HG03354 (cell line): ENCODE results near the gene CX3CR1.

ENCODE experiments used
- ATAC-seq: cut with Tn5 transposase; IDR thresholded peaks from one replicate; pipeline ENCODE4 v1.9.1; 2021; ENCODE audit warnings: mild to moderate bottlenecking; ENCODE audit not compliant: unreplicated experiment, poor library complexity, severe bottlenecking

The CX3CR1 gene

DNA sequence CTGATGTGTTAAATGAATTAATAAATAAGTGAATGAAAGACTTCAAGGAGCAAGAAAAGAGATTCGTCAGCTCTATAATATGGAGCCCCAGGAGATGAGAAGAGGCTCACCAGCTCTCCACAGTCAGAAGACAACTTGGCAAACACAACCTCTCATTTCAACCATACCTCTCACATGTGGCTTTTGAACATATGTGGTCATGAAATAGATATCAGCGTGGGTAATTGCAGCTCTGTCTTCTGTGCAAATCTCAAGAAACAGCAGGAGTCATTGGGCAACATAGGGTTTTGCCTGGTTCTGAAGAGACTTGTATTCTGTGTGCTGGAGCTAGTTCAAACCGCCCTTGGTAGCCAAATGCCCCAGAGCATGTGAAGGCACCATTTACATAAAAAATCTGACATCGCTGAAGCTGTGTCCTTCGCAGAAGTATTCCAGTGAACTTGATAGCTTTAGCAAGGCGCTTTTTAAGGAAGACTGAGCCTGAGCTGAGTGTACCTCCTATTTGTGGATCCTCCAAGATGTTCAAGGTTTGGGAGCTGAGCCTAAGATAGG lies 8.4 kb downstream of the CX3CR1 start:
- ATAC-seq: no peak

DNA sequence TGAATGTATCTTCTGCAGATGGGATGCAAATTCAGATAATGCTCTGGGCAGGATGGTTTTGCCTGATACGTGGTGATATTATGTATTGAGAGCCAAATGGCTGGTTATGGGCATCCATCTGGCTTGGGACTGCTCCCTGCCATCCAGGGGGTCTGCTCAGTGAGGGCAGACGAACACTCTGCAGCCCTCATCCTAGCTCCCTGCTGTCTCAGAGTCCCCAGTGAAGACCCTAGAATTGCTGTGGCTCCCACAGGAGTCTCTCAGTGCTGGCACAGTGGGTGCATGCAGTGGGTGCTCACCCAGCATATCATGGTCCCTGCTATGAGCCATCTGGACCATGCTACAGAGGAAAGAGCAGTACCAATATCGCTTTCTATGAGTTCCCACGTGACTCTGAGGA lies 10.3 kb downstream of the CX3CR1 start:
- ATAC-seq: no peak

DNA sequence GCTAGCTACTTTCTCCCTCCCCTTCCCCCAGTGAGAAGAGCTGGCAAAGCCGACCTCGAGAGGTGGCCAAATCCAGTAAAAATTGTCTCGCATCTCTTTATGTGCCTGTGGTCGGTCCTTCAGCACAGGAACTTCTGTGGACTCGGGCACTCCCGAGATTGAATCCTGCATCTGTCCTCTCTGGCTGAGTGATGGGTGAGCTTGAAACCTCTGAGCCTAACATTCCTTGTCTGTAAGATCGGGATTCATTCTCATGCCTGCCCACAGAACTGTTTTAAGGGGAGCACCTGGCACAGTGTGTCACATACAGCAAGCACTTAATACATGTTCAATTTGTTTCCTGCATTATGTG lies 11.3 kb downstream of the CX3CR1 start:
- no peak for ATAC-seq

DNA sequence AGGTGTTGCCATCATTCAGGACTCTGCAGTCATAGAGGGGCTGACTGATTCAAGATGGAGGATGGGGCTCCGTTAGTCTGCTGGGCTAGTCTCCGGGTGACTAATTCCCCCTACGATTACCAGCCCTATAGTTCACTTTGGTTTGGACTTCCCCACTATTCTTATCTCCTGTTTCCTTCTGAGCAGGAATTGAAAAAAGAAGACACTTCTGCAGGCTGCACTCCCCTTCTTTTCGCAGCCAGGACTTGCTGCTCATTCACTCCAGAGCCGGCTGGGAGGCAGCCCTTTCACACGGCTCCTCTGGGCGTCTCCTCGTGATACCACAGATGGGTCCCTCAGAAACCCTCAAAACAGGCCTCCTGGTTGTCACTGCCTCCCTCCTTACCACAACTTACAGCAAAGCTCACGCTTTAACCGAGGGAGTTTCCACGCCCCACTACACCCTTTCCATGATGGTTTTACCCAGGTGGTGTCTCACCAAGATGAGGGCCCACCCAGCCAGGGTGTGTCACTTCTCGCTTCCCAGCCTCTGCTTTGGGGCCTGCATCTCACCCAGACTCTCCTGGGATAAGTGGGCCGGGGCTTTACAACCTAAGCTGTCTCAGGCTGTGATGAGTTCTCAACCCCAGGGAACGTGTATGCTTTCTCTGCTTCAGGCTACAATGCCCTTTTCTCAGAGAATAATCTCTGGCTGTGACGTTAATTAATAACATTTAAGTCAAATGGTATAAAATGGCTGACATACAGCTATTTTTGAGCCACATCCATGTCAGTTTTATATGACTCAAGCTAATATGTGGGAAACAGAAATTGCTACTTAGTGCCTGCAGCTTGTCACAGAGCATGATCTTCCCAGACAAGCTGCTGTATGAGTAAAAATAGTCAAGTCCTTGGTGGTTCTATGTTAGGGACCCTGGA lies 11.9 kb downstream of the CX3CR1 start:
- no peak for ATAC-seq

DNA sequence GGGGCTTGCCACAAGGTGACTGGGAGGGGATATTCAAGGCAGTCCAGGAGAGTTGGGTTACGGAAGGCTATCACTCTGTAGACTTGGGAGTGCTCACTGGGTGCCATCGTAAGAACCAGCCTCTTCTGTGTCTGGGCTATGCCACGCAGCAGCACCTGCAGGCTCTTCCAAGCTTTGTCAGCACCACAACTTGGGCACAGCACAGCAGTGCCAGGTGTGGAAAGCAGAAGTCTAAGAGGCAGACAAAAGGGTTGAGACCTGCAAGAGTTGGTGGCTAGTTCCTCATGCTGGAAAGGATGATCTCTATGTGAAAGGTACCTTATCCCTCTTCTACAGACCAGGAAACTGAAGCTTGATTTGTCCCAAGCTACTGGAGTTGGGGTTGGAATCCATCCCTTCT lies 15.8 kb downstream of the CX3CR1 start:
- ATAC-seq: no peak

DNA sequence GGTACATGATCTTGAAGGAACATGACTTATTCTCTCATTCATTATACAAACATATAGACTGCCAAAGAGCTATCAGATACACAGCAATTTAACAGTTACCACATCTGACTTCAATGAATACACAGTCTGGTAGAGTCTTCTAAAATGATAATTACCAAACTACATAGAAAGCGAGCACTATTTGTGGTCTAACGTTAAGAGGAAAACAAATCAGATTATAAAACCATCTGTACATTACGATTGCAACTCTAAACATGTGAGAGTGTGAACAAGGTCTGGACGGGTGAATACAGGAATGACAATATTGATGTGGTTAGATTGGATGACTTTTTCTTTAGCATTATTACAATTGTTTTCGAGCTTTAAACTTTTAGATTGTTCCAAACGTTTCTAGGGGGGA lies 16.3 kb downstream of the CX3CR1 start:
- no peak for ATAC-seq

DNA sequence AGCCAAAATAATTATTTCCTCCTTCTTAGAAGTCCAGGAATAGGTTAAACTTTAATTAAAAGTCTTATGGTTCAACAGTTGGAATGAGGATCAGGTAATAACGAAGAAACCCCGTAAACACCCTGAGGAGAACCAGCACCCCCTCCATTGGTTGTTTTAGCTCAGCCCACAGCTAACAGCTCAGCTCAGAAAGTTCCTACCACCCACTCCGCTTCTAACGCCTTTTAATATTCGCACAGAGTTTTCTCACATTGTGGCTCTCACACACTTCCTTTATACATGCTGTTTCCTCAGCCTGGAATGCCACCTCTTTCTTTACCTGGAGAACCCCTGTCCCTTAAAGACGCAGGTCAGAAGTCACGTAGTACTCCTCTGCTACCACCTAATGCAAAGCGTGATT lies 17.0 kb downstream of the CX3CR1 start:
- no peak for ATAC-seq

DNA sequence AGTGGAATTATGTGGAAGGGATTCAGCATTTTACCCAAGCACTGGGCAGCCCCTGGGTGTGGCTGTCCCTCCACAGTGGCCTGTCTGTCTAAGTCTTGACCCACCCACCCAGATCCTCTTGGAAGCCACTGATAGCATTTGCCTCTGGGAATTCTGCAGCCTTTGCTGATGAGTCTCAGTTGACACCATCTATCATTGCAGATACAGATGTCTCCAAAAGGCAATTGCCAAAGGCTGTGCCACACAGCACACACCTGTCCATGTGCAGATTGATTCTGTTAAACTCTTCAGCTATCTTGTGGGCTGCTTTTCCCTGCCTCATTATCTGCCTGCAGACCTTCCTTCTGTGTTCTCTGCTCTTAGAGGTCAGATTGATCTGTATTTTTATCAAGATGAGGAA lies 18.1 kb downstream of the CX3CR1 start:
- ATAC-seq: no peak

DNA sequence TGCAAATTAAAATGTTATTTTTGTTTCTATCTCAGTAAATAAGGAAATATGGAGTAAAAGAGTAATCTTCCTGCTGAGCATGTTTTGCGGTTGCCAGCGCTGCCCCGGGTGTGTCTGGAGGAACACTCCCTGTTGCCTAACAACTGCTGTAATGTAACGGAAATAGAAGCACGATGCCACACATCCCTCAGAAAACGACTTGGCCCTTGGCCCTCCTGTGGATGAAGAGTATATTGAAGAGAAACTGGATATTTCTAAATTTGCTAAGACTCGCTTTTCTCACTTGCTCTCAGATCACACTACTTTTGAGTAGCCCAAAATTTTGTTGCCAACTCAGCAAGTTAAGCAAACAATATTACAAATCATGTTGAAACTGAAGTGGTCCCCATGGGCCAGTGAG lies 18.9 kb downstream of the CX3CR1 start:
- ATAC-seq: peak; percentile 94

DNA sequence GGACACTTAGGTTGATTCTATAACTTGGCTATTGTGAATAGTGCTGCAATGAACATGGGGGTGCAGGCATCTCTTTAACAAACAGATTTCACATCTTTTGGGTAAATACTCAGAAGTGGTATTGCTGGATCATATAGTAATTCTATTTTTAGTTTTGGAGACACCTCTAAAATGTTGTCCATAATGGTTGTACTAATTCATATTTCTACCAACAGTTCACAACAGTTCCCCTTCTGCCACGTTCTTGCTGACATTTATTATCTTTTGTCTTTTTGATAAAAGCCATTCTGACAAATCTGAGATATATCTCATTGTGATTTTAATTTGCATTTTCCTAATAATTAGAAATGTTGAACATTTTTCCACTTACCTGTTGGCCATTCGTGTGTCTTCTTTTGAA lies 19.5 kb downstream of the CX3CR1 start:
- no peak for ATAC-seq

DNA sequence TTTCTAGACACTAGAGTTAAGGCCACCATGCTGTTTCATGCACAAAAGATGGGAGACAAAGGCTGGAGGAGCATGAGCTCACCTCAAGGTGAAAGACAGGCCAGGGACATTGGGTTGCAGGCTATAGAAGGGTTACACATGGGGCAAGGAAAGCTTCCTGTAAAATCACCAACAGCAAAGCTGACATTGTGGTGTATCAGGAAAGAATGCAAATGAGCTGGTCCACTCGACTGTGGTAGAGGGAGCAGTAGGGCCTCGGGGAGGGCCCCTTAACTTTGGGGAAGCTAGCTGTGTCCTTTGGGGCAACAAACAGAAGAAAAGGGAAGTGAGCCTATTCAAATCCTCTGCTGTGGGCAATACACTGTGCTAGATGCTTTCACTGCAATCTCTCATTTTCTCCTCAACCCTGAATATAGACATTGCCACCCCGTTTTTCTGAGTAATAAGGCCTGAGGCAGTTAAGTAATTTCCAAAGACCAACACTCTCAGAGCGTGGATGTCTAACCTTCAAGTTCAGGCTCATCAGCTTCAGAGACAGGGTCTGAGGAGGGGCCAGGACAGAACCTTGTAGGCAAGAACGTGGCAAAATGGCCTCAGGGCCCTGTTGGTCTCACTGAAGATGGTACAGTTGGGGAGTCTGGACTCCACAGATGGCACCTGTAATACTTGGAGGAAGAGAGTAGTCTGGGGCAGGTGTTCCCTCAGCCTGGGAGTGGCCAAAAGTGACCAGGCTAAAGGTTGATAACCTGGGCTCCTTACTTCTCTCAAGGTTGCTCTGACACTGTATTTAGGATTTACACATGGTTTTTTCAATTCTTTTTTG lies 24.1 kb downstream of the CX3CR1 start:
- ATAC-seq: peak; percentile 99

DNA sequence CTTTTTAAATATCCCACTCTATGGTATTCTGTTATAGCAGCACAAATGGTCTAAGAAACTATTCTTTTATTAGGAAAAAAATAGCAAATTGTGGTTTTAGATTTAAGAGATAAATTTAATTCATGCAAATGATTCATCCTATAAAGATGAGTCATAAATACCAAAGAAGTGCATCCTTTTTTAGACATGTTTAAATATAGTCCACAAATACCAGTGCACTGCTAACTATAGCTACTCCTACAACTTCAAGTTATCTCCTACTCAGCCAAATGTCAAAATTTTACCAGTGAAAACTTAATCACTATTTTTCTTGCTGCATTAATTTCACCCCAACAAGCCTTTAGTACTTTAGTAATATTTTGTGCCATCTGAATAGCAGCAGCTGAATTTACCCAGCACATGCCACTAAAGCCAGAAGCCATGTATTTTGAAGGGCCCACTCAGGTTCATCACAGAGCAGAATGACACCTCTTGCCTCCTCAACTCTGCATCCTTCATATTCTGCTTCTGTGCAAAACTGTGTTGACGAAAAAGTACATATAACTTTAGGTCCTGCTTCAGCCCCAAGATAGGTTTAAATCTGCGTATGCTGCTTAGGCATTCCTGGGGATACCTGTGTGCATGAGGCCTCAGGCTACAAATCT lies 24.9 kb downstream of the CX3CR1 start:
- ATAC-seq: peak; percentile 4

DNA sequence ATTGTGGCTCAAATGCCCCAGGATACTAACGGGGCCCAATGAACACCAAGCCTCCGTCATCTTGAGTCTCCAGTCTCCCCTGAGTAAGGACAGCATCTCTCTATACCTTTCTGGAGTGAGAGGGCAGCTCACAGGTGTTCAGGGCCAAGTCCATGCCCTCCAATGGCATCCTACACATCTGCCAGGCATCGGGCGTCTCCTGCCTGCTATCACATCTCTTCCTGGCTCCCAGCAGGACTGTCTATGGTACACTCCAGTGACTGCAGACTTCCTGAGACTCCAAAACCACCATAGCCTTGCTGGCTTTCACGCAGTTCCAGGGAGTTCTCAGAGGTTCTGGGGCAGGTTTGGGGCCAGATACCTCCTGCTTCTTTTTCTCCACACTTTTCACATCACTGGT lies 28.3 kb downstream of the CX3CR1 start:
- ATAC-seq: no peak

DNA sequence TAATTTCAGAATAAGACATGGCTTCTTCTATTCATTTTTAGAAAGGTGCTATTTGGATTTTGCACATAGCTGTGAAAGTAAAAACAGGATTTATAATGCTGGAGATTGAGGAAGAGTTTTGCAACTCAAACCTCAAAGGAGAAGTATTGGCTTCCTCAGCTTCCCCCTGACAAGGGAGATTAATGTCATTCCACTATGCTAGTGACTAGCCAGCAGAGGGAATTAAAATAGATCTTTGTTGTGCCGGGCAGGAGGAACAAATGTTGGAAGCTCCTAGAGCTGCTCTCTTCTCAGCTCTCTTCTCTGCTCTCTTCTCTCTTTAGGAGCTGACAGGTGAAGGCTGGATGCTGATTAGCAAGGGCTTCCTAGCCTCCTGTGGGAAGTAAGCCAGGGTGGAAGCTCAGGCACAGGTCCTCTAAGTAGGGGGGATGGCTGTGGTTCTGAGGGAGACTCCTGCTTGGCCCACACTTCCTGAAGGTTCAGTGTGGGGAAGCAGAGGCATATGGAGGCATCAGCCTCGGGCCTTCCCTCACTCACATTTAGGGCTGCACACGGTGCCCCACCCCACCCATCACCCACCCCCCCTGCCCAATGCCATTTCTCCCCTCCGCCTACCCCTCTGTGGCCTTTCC lies 29.6 kb downstream of the CX3CR1 start:
- ATAC-seq: no peak

DNA sequence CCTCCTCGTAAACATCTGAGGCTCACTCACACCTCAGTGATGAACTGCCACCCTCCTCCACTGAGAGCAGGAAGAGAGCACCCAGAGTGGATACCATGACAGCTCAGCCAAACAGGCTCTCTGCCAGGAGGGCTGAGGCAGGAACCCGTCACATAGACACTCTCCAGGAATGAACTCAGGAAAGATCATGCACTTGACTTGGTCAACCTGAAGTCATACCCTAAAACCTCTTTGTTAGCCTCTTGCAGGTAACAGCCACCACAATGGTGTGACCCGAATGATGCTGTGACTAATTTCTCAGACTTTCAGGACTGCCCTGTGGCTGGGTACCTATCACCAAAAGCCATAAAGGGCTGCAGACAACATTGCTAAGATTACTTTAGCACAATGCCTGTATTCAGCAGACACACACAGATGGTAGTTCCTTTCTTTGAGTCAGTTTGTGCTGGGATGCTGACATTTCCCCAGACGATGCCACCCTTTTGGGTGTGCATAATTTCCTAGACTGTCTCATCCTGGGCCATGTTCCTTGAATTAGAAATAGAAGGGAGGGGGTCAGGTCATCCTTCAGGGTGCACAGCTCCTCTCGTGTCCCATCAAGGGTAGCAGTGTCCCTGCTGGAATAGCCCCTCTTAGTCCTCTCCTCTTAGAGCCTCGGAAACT lies 30.3 kb downstream of the CX3CR1 start:
- ATAC-seq: peak; percentile 72

DNA sequence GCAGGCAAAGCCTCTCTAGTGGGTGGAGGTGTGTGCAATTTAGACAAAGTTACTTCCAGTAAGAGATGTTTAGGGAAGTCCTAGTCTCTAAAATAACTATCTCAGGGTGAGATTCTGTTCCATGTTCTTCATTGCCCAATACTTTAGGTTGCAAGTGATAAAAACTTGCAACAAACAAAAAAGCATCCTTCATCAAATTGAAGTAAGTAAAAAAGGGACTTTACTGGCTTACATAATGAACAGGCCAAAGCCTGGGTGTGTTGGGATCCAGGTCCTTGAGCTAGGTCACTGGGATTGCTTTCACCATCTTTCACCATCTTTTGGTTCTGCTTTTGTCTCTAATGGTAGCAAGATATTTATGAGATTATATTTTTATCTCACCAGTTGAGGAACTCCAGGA lies 38.3 kb downstream of the CX3CR1 start:
- ATAC-seq: no peak

DNA sequence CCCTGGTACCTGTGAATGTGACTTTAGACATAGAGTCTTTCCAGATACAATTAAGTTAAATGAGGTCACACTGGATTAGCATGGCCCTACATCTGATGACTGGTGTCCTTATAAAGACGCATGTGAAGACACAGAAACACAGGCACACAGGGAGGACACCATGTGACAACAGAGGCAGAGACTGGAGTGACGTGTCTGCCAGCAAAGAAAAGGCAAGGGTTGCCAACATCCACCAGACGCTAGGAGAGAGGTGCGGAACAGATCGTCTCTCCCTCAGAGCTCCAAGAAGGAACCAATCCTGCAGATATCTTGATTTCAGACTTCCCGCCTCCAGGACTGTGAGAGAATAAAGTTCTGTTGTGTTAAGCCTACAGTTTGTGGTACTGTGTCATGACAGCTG lies 42.8 kb downstream of the CX3CR1 start:
- no peak for ATAC-seq

DNA sequence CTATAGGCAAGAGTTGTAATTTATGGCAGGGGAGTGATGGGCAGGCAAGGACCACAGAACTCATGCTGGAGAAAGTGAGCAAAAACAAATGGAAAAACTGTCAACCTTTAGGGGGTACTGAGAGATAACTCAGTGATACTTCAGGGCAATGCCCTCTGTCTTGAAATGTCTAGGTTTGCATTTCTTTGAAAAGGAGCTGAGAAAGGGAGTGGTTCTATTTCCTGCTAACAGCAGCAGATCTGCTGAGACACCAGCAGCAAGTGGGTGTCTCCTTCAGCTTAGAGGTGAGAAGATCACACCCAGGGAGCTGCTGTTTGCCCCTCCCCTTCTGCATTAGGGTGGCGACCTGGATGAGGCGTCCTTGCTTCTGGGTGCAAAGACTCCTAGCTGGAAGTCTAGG lies 45.2 kb downstream of the CX3CR1 start:
- no peak for ATAC-seq

DNA sequence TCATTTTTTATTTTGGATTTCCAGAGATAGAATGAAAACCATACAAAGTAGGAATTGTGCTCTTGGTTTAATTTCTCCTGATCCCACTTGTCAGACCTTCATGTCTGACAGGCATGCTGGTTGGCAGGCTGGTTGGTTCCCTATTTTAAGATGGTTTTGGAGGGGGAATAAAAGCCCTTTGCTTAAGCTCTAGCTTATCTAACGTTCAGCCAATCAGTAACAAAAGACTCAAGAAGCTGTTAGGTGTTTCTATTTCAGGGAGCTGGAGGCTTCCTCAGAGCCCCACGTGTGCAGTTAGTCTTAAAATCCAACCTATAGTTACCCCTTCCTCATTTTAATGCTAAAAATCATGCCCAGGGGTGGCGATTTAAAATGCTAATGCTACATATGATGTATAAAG lies 47.0 kb downstream of the CX3CR1 start:
- ATAC-seq: no peak
